Heart right ventricle (tissue), 16 donors: ENCODE data around the gene UBE2J1. TPM values are rescaled to one million over a fixed set of nuclear protein-coding genes. Genes with fewer than 3 reads are reported as not detected.

Source experiments
- ATAC-seq, 8 donors: fragments of 200-7000 bp; cut with Tn5 transposase; one replicate each; pipeline ENCODE4 v1.9.1; 2020; ENCODE audit warnings: mild to moderate bottlenecking in 8 of 8, moderate library complexity in 8 of 8, moderate number of reproducible peaks in 1 of 8
- DNase-seq, 2 donors: peaks; one replicate each; pipeline ENCODE4 v3.0.0-alpha.2; 2020
- H3K27ac ChIP-seq, 10 donors: fragments of 200-600 bp; sonication (generic) in 2 of 10; one replicate each; pipeline versions ENCODE4 v1.5.0 to v1.8.0; 2020 to 2022; ENCODE audit warnings: mild to moderate bottlenecking in 3 of 10
- H3K27me3 ChIP-seq, 7 donors: fragments of 200-600 bp; one replicate each; pipeline ENCODE4 v1.8.0; 2021 to 2022; ENCODE audit warnings: mild to moderate bottlenecking in 2 of 7
- H3K36me3 ChIP-seq, 9 donors: fragments of 200-600 bp; sonication (generic) in 1 of 9; one replicate each; pipeline versions ENCODE4 v1.5.0 to v1.8.0; 2020 to 2022; ENCODE audit warnings: mild to moderate bottlenecking in 2 of 9
- H3K4me1 ChIP-seq, 9 donors: fragments of 200-600 bp; sonication (generic) in 1 of 9; one replicate each; pipeline versions ENCODE4 v1.5.0 to v1.8.0; 2020 to 2022; ENCODE audit warnings: mild to moderate bottlenecking in 4 of 9
- H3K4me3 ChIP-seq, 10 donors: fragments of 200-600 bp; sonication (generic) in 2 of 10; one replicate each; pipeline versions ENCODE4 v1.5.0 to v1.8.0; 2020 to 2022; ENCODE audit warnings: mild to moderate bottlenecking in 7 of 10, moderate library complexity in 2 of 10
- H3K9me3 ChIP-seq, 11 donors: fragments of 200-600 bp in 10 of 11; sonication (generic) in 2 of 11; one replicate each; pipeline versions ENCODE4 v1.5.0 to v1.8.0; 2013 to 2022; ENCODE audit warnings: mild to moderate bottlenecking in 2 of 11, control low read depth in 1 of 11, moderate library complexity in 1 of 11
- WGBS, 2 donors: extraction: QIAGEN DNeasy Blood & Tissue Kit; methylation state at CpG; one replicate each; pipeline ENCODE4 v1.1.7; 2013; ENCODE audit warnings: inconsistent platforms in 1 of 2; 5-methylcytosine and 5-hydroxymethylcytosine counted together
- intact Hi-C, 10 donors: fragments of 100-400 bp; cut with DNase I; formaldehyde crosslinking; loops; one replicate each; pipeline versions ENCODE4 v1.11.1 to v1.14.2; 2022
- polyA plus RNA-seq, 2 donors: library from polyadenylated mRNA; stranded (reverse); fragments of 200-250 nt; gene quantifications; one replicate each; pipeline ENCODE4 v1.2.3, GENCODE V29; 2013
- total RNA-seq, 10 donors: library from RNA; stranded (reverse); fragmentation: NEBNext Ultra II Directional in 3 of 10; extraction: Animal tissue kit (Norgen Biotek cat#: 25700) in 3 of 10; gene quantifications; one replicate each; pipeline versions ENCODE4 v1.2.1 to v1.2.4, GENCODE V29; 2021 to 2023
- TF ChIP-seq, protein P1 (sequence below), 9 donors: fragments of 200-600 bp; sonication (generic) in 2 of 9; IDR thresholded peaks; one replicate each; pipeline versions ENCODE4 v1.5.0 to v1.8.0; 2021 to 2022; ENCODE audit warnings: antibody characterized with exemption in 9 of 9, mild to moderate bottlenecking in 5 of 9, moderate library complexity in 1 of 9
- donor health status: Arrhythmogenic right ventricular cardiomyopathy.
- donor health status: ischemic (EF 13 %, LVEDD 7.1; RV severe dilation, severe dysfunction).
- donor health status: healthy with polysubstance abuse.
- donor health status: DM: no; HTN: yes; CAD: no.
- donor health status: DM: no; HTN: no; CAD: no.
- donor health status: ischemic (EF 25% LVEDD 6.9; RV normal size, moderate dysfunction).
- donor health status: ischemic (EF 25% LVEDD 5.7; RV mildly dilated, moderate dysfunction).
- donor health status: healthy.
- donor health status: DM: yes; HTN: yes; CAD: no.
- donor health status: Ischemic cardiomyopathy.
- donor health status: ischemic (EF 35%, LVEDD 5.7; RV mildly dilated, moderate dysfunction).
- donor health status: nonischemic (EF 11% LVEDD 7.7; RV severe dilation, severe dysfunction).
- donor health status: DM: yes; HTN: yes; CAD: no.
- donor health status: PGD.
- donor health status: ischemic (EF 29% LVEDD 5.4; RV normal size, mild dysfunction).
- donor health status: nonischemic (EF 23%, LVEDD 6.1; RV moderate dilation, normal function).

UBE2J1 gene
- total and polyA plus RNA-seq, 12 donors = 9.9 to 23.9 (median 14.1) TPM

DNA sequence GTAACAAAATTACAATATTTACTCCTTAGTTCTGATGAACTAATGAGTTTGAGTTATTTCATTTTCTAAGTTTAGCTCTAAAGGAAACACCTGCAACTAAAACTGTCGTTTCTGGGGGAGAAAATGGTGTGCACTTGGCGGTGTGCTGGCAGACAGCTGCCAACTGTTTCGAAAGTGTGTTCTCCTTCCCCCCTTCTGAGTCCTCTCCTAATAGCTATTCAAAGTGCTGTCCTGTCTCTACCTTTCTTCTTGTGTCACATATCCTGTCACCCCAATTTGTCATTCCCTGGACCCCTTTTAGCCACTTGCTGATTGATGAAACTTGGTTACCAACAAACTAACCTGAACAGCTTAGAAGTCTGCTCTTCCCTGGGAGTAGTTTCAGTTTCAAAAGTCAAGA is 4.9 kb upstream of the UBE2J1 start:
- ATAC-seq (no peak), DNase-seq (no peak)
- H3K9me3 ChIP-seq = no peaks in the 10 kb centered on the region
- peaks cover 0 to 34% (median 8%) of the 10 kb centered on the region in 9 donors for H3K4me1 ChIP-seq
- WGBS, 2 donors = 43 to 59% methylated on average over 3 of the region's 3 CpGs
- TF ChIP-seq, protein P1, sequence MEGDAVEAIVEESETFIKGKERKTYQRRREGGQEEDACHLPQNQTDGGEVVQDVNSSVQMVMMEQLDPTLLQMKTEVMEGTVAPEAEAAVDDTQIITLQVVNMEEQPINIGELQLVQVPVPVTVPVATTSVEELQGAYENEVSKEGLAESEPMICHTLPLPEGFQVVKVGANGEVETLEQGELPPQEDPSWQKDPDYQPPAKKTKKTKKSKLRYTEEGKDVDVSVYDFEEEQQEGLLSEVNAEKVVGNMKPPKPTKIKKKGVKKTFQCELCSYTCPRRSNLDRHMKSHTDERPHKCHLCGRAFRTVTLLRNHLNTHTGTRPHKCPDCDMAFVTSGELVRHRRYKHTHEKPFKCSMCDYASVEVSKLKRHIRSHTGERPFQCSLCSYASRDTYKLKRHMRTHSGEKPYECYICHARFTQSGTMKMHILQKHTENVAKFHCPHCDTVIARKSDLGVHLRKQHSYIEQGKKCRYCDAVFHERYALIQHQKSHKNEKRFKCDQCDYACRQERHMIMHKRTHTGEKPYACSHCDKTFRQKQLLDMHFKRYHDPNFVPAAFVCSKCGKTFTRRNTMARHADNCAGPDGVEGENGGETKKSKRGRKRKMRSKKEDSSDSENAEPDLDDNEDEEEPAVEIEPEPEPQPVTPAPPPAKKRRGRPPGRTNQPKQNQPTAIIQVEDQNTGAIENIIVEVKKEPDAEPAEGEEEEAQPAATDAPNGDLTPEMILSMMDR (IDR thresholded peaks at IDR 0.05) = no peak
- H3K4me3 ChIP-seq = peak overlapping the region in 6 of 10 donors; percentile 4 to 35 (median 25)
- peak overlapping the region in 4 of 10 donors; percentile 20 to 76 (median 36) for H3K27ac ChIP-seq
- no peaks in the 10 kb centered on the region for H3K27me3 ChIP-seq
- intact Hi-C loops = loop anchor here in 3 of 10 donors (10.0 kb wide), 2 partner anchors 273 to 373 kb away; partner anchors contain the start of gene PNRC1 (in 2 of the 3)
- H3K36me3 ChIP-seq = no peaks in the 10 kb centered on the region

DNA sequence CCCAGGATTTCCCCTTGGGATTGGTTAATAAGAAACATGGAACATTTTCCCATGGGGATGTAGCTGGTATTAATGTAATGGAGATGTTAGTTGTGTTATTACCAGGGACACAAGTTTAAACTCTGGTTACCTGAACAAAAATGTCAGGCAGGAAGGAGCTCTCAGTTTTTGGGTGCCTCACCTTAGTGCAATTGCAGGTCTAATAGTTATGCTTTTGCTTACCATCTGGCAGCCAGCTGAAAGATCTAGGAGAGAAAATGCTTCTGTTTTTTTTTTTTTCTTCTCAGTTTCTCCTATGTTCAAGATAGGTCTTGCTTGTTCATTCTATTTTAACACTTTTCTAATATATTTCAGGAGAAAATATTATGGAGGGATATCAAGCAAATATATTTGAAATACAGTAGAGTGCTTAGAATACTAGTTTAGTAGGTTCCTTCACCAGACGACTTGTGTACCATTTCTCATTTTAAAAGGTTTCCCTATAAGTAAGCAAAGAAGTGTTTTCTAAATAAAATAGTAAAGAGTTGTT is 4.2 kb upstream of the UBE2J1 start:
- Histone ChIP-seq H3K4me1 (peaks cover 0 to 35% (median 8%) of the 10 kb centered on the region in 9 donors), H3K4me3 (peak overlapping the region in 2 of 10 donors; percentile 25 to 35), H3K9me3 (no peaks in the 10 kb centered on the region), H3K36me3 (no peaks in the 10 kb centered on the region), H3K27ac (peak overlapping the region in 4 of 10 donors; percentile 20 to 76 (median 36)), H3K27me3 (no peaks in the 10 kb centered on the region)
- no peak for ATAC-seq
- TF ChIP-seq, protein P1 (IDR thresholded peaks at IDR 0.05) = no peak
- WGBS, 2 donors = 55 to 73% methylated on average over 1 of the region's 1 CpG
- DNase-seq = no peak
- intact Hi-C loops = loop anchor here in 3 of 10 donors (10.0 kb wide), 2 partner anchors 272 to 372 kb away; partner anchors contain the start of gene PNRC1 (in 2 of the 3)

- H3K27me3 ChIP-seq = no peaks in the 10 kb centered on the region
- no peaks in the 10 kb centered on the region for H3K36me3 ChIP-seq
- ATAC-seq (no peak), DNase-seq (no peak)
- WGBS, 2 donors = 93 to 95% methylated on average over 2 of the region's 2 CpGs
- H3K9me3 ChIP-seq = no peaks in the 10 kb centered on the region
- intact Hi-C loops = loop anchor here in 3 of 10 donors (10.0 kb wide), 2 partner anchors 271 to 371 kb away; partner anchors contain the start of gene PNRC1 (in 2 of the 3)
- H3K4me1 ChIP-seq = peaks cover 0 to 40% (median 18%) of the 10 kb centered on the region in 9 donors
- H3K4me3 ChIP-seq = no peak overlapping the region
- no peak overlapping the region for H3K27ac ChIP-seq
- TF ChIP-seq, protein P1 (IDR thresholded peaks at IDR 0.05) = no peak
Measured at GRCh38 chr6:89355511-89356194, 3.1 kb upstream of the UBE2J1 start.

GRCh38 chr6:89353702-89354392 is 1.3 kb upstream of the UBE2J1 start:
- peaks cover 7 to 51% (median 36%) of the 10 kb centered on the region in 9 donors for H3K4me1 ChIP-seq
- no peaks in the 10 kb centered on the region for H3K27me3 ChIP-seq
- no peaks in the 10 kb centered on the region for H3K9me3 ChIP-seq
- TF ChIP-seq, protein P1 (IDR thresholded peaks at IDR 0.05) = no peak
- H3K4me3 ChIP-seq = peak overlapping the region in 5 of 10 donors; percentile 75 to 95 (median 93)
- 81 to 92% methylated on average over 2 of the region's 2 CpGs for WGBS, 2 donors
- no peaks in the 10 kb centered on the region for H3K36me3 ChIP-seq
- no peak for ATAC-seq
- DNase-seq = no peak
- H3K27ac ChIP-seq = peak overlapping the region in 7 of 10 donors; percentile 93 to 100 (median 99)
- intact Hi-C loops = loop anchor here in 6 of 10 donors (5.0 to 10.0 kb wide), 4 partner anchors 42 to 369 kb away; partner anchors contain the start of gene PNRC1 (in 5 of the 6)
